ENCODE measurements around the gene SPARC.
"Not testable (repeated sequence)": the region's sequence is repeated elsewhere in the genome, so short reads cannot be mapped to it uniquely, and the experiment has no call there.

The SPARC gene

DNA sequence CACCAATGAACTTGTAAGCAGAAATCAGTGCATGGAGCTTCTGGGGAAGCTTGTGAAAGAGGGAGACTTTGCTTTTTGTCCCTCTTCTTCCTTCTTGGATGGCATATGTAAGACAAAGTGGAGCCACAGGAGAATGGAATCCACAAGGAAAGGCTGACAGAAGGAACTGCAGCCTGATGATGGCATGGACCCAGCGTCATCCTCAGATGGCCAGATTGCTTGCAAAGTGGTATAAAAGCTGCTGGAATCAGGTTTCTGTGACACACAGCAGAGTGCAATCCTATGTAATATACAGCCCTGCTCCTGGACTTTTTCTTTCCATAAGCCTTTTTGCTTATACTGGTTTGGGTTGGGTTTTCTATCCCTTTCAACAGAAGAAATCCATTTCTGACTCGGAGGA, 31.4 kb upstream of the SPARC start:
- no peaks in the 10 kb centered on the region for H3K36me3 ChIP-seq (ENCODE audit: insufficient read depth, low read length)
- no peak overlapping the region for H3K4me3 ChIP-seq (ENCODE audit: low read length)
- no peaks in the 10 kb centered on the region for H3K9me3 ChIP-seq (ENCODE audit: low read length)
- H3K4me1 ChIP-seq (ENCODE audit: insufficient read depth, low read length): peaks cover 9% of the 10 kb centered on the region
- H2AFZ ChIP-seq (ENCODE audit: low read depth, low read length): no peak overlapping the region
- no peaks in the 10 kb centered on the region for H3K27me3 ChIP-seq (ENCODE audit: insufficient read depth, low read length)

DNA sequence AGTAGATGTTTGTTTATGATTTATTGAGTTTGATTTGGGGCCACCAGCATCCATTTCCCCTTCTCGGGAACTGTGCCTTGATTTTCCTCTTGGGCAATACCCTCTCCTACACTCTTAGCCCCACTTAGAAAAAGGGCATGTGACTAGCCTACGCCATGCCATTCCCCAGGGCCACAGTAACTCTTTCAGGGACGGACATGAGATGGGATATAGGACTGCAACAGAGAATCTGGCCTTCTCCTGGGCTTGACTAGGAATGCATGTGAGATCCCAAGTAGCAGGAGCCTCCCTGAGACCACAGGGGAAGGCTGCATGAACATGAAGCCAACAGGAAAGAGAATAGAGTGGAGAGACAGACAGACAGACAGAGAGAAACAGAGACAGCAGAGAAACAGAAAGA, 30.7 kb upstream of the SPARC start:
- Histone ChIP-seq H3K27me3 (ENCODE audit: insufficient read depth, low read length) (no peaks in the 10 kb centered on the region), H3K9me3 (ENCODE audit: low read length) (no peaks in the 10 kb centered on the region), H3K4me1 (ENCODE audit: insufficient read depth, low read length) (peaks cover 9% of the 10 kb centered on the region), H3K4me3 (ENCODE audit: low read length) (no peak overlapping the region), H3K36me3 (ENCODE audit: insufficient read depth, low read length) (no peaks in the 10 kb centered on the region), H2AFZ (ENCODE audit: low read depth, low read length) (no peak overlapping the region)

GRCh38 chr5:151709109-151709735, 22.5 kb upstream of the SPARC start:
- Histone ChIP-seq H2AFZ (ENCODE audit: low read depth, low read length) (no peak overlapping the region), H3K9me3 (ENCODE audit: low read length) (no peaks in the 10 kb centered on the region), H3K36me3 (ENCODE audit: insufficient read depth, low read length) (no peaks in the 10 kb centered on the region), H3K4me3 (ENCODE audit: low read length) (no peak overlapping the region), H3K27me3 (ENCODE audit: insufficient read depth, low read length) (no peaks in the 10 kb centered on the region), H3K4me1 (ENCODE audit: insufficient read depth, low read length) (no peaks in the 10 kb centered on the region)

DNA sequence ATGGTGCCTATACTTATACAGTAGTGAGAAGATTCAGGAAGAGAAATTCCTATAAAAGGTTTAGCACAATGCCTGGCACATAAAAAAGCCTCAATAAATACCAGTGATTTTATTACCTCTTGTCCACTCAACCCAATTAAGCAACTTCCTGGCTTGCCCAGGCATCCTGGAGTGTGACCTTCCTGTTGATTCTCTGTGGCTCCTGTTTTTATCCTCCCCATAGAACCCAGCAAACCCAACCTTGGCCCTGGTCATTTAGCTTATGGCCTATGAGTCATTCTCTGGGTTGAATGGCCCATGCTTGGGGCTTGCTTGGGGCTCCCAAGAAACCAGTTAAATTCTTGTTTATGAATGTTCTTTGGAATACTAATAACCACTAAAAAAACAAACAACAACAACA, 21.4 kb upstream of the SPARC start:
- Histone ChIP-seq H3K4me1 (ENCODE audit: insufficient read depth, low read length) (peaks cover 5% of the 10 kb centered on the region), H3K9me3 (ENCODE audit: low read length) (no peaks in the 10 kb centered on the region), H3K27me3 (ENCODE audit: insufficient read depth, low read length) (no peaks in the 10 kb centered on the region), H2AFZ (ENCODE audit: low read depth, low read length) (no peak overlapping the region), H3K4me3 (ENCODE audit: low read length) (no peak overlapping the region), H3K36me3 (ENCODE audit: insufficient read depth, low read length) (no peaks in the 10 kb centered on the region)

GRCh38 chr5:151707567-151707966, 20.9 kb upstream of the SPARC start:
- peaks cover 5% of the 10 kb centered on the region for H3K4me1 ChIP-seq (ENCODE audit: insufficient read depth, low read length)
- H2AFZ ChIP-seq (ENCODE audit: low read depth, low read length): no peak overlapping the region
- H3K4me3 ChIP-seq (ENCODE audit: low read length): no peak overlapping the region
- no peaks in the 10 kb centered on the region for H3K9me3 ChIP-seq (ENCODE audit: low read length)
- H3K27me3 ChIP-seq (ENCODE audit: insufficient read depth, low read length): no peaks in the 10 kb centered on the region
- H3K36me3 ChIP-seq (ENCODE audit: insufficient read depth, low read length): no peaks in the 10 kb centered on the region

GRCh38 chr5:151706906-151707305, 20.2 kb upstream of the SPARC start:
- H3K9me3 ChIP-seq (ENCODE audit: low read length): no peaks in the 10 kb centered on the region
- H2AFZ ChIP-seq (ENCODE audit: low read depth, low read length): no peak overlapping the region
- H3K36me3 ChIP-seq (ENCODE audit: insufficient read depth, low read length): no peaks in the 10 kb centered on the region
- H3K27me3 ChIP-seq (ENCODE audit: insufficient read depth, low read length): no peaks in the 10 kb centered on the region
- H3K4me1 ChIP-seq (ENCODE audit: insufficient read depth, low read length): peaks cover 5% of the 10 kb centered on the region
- no peak overlapping the region for H3K4me3 ChIP-seq (ENCODE audit: low read length)

- peaks cover 23% of the 10 kb centered on the region for H3K4me1 ChIP-seq (ENCODE audit: insufficient read depth, low read length)
- no peaks in the 10 kb centered on the region for H3K9me3 ChIP-seq (ENCODE audit: low read length)
- no peak overlapping the region for H3K4me3 ChIP-seq (ENCODE audit: low read length)
These were observed 17.1 kb upstream of the SPARC start for GRCh38 chr5:151703780-151704179.

DNA sequence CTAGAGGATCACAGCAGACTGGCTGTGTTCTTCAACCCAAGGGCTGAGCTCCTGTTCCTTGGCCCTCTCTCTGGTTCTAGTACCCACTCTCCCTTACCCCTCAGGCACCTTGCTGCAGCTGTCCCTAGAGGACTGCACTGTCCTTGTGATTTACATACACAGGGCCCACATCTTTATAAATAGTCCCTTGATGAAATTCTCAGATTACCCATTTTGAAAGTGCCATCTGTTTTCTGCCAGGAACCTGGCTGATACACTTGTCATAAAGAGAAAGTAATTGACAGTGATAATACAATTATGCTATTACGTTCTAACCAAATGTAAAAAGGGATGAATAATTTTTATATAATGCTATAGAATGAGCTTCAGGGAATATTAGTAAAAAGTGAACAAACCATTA, 16.5 kb upstream of the SPARC start:
- no peak overlapping the region for H3K4me3 ChIP-seq (ENCODE audit: low read length)
- no peak overlapping the region for H2AFZ ChIP-seq (ENCODE audit: low read depth, low read length)
- no peaks in the 10 kb centered on the region for H3K36me3 ChIP-seq (ENCODE audit: insufficient read depth, low read length)
- H3K9me3 ChIP-seq (ENCODE audit: low read length): no peaks in the 10 kb centered on the region
- H3K27me3 ChIP-seq (ENCODE audit: insufficient read depth, low read length): no peaks in the 10 kb centered on the region
- H3K4me1 ChIP-seq (ENCODE audit: insufficient read depth, low read length): peaks cover 26% of the 10 kb centered on the region

More at GRCh38 chr5:151703780-151704179, 17.1 kb upstream of the SPARC start:
- Histone ChIP-seq H3K36me3 (ENCODE audit: insufficient read depth, low read length) (no peaks in the 10 kb centered on the region), H3K27me3 (ENCODE audit: insufficient read depth, low read length) (no peaks in the 10 kb centered on the region), H2AFZ (ENCODE audit: low read depth, low read length) (no peak overlapping the region)

DNA sequence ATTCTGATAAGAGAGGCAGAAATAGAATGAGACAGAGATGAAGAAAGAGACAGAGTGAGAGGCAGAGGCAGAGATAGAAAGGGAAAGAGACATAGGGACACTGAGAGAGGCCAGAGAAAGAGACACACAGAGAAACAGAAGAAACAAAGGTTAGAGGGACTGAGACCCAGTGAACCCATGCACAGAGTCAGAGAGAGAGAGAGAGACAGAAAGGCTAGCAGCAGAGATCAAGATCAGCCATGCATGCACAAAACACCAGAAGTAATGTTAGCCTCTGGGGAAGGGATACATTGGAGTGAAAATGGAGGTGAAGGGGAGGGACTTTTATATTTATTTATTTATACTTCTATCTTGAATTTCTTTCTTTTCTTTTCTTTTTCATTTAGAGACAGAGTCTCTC, 14.1 kb upstream of the SPARC start:
- H3K27me3 ChIP-seq (ENCODE audit: insufficient read depth, low read length): no peaks in the 10 kb centered on the region
- peaks cover 37% of the 10 kb centered on the region for H3K4me1 ChIP-seq (ENCODE audit: insufficient read depth, low read length)
- H3K9me3 ChIP-seq (ENCODE audit: low read length): no peaks in the 10 kb centered on the region
- no peak overlapping the region for H2AFZ ChIP-seq (ENCODE audit: low read depth, low read length)
- no peaks in the 10 kb centered on the region for H3K36me3 ChIP-seq (ENCODE audit: insufficient read depth, low read length)
- H3K4me3 ChIP-seq (ENCODE audit: low read length): no peak overlapping the region

DNA sequence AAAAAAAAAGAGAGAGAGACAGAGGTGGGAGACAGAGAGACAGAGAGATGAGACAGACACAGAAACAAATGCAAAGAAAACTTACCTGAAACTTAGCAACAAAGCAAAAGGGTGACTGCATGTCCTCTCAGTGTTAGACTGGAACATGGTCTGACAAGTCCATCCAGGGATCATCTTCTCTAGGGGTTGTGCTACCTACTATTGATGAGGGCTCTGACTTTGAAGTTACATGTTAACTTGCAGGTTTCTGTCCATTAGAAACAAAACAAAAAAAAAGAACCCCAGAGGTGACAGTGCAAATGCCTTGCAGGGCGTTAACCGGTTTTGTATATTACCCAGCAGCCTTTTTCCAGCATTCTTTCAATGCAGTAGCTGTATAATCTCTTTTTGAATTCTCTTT, 13.6 kb upstream of the SPARC start:
- no peak overlapping the region for H3K4me3 ChIP-seq (ENCODE audit: low read length)
- H3K27me3 ChIP-seq (ENCODE audit: insufficient read depth, low read length): no peaks in the 10 kb centered on the region
- H3K36me3 ChIP-seq (ENCODE audit: insufficient read depth, low read length): no peaks in the 10 kb centered on the region
- peaks cover 38% of the 10 kb centered on the region for H3K4me1 ChIP-seq (ENCODE audit: insufficient read depth, low read length)
- H3K9me3 ChIP-seq (ENCODE audit: low read length): no peaks in the 10 kb centered on the region
- no peak overlapping the region for H2AFZ ChIP-seq (ENCODE audit: low read depth, low read length)

- Histone ChIP-seq H3K36me3 (ENCODE audit: insufficient read depth, low read length) (no peaks in the 10 kb centered on the region), H3K4me3 (ENCODE audit: low read length) (no peak overlapping the region), H2AFZ (ENCODE audit: low read depth, low read length) (peak overlapping the region; percentile 62), H3K4me1 (ENCODE audit: insufficient read depth, low read length) (peaks cover 39% of the 10 kb centered on the region), H3K9me3 (ENCODE audit: low read length) (no peaks in the 10 kb centered on the region), H3K27me3 (ENCODE audit: insufficient read depth, low read length) (no peaks in the 10 kb centered on the region)
These were observed 12.6 kb upstream of the SPARC start for GRCh38 chr5:151699071-151699901.

DNA sequence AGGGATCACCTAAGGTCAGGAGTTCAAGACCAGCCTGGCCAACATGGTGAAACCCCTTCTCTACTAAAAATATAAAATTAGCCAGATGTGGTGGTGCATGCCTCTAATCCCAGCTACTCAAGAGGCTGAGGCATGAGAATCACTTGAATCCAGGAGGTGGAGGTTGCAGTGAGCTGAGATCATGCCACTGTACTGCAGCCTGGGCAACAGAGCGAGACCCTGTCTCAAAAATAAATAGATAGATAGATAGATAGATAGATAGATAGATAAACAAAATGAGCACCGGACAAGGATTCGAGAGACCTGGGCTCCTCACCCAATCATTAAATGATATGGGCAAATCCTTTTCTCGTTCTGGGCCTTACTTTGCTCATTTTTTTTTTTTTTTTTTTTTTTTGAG, 11.4 kb upstream of the SPARC start:
- H3K4me1 ChIP-seq (ENCODE audit: insufficient read depth, low read length): peaks cover 43% of the 10 kb centered on the region
- not testable (repeated sequence) for H3K9me3 ChIP-seq (ENCODE audit: low read length); H2AFZ ChIP-seq (ENCODE audit: low read depth, low read length); H3K27me3 ChIP-seq (ENCODE audit: insufficient read depth, low read length); H3K36me3 ChIP-seq (ENCODE audit: insufficient read depth, low read length); H3K4me3 ChIP-seq (ENCODE audit: low read length)

GRCh38 chr5:151697452-151697851, 10.7 kb upstream of the SPARC start:
- Histone ChIP-seq H2AFZ (ENCODE audit: low read depth, low read length) (no peak overlapping the region), H3K27me3 (ENCODE audit: insufficient read depth, low read length) (no peaks in the 10 kb centered on the region), H3K4me3 (ENCODE audit: low read length) (no peak overlapping the region), H3K36me3 (ENCODE audit: insufficient read depth, low read length) (no peaks in the 10 kb centered on the region), H3K9me3 (ENCODE audit: low read length) (no peaks in the 10 kb centered on the region), H3K4me1 (ENCODE audit: insufficient read depth, low read length) (peaks cover 43% of the 10 kb centered on the region)
